Esophagus squamous epithelium (tissue), 5 donors: ENCODE results near the gene RAB36. TPM values are rescaled to one million over a fixed set of nuclear protein-coding genes. Genes with fewer than 3 reads are reported as not detected.
"Not testable (repeated sequence)": the region's sequence is repeated elsewhere in the genome, so short reads cannot be mapped to it uniquely, and the experiment has no call there.

Experiments
- DNase-seq: peaks from one replicate; lab custom pipeline; 2025; lab: John Stamatoyannopoulos, UW
- H3K27ac ChIP-seq, 4 donors: fragments of 200-600 bp; sonication (generic); one replicate each; pipeline ENCODE4 v1.5.1; 2016 to 2019; ENCODE audit warnings: mild to moderate bottlenecking in 1 of 4
- H3K27me3 ChIP-seq, 4 donors: fragments of 200-600 bp; sonication (generic); 1 replicate in 3 of 4; 2 replicates in 1 of 4; pipeline versions ENCODE4 v1.5.1 to v1.6.0; 2017 to 2021; ENCODE audit warnings: antibody characterized with exemption in 1 of 4
- H3K36me3 ChIP-seq, 3 donors: fragments of 200-600 bp; sonication (generic); one replicate each; pipeline ENCODE4 v1.5.1; 2016 to 2019
- H3K4me1 ChIP-seq, 3 donors: fragments of 200-600 bp; sonication (generic); one replicate each; pipeline ENCODE4 v1.5.1; 2017 to 2019
- H3K4me3 ChIP-seq, 4 donors: fragments of 200-600 bp; sonication (generic); 1 replicate in 3 of 4; 2 replicates in 1 of 4; pipeline ENCODE4 v1.5.1; 2016 to 2019; ENCODE audit warnings: mild to moderate bottlenecking in 2 of 4, moderate library complexity in 1 of 4
- H3K9me3 ChIP-seq, 3 donors: fragments of 200-600 bp; sonication (generic); one replicate each; pipeline ENCODE4 v1.5.1; 2016 to 2019
- POLR2A ChIP-seq, 4 donors: fragments of 450-650 bp; IDR thresholded peaks; one replicate each; pipeline ENCODE4 v1.6.1; 2017; ENCODE audit warnings: antibody characterized with exemption in 4 of 4, mild to moderate bottlenecking in 4 of 4, moderate library complexity in 3 of 4
- WGBS, 2 donors: methylation state at CpG; one replicate each; pipeline ENCODE4 v1.1.5; 2018; 5-methylcytosine and 5-hydroxymethylcytosine counted together
- intact Hi-C: fragments of 100-400 bp; cut with DNase I; formaldehyde crosslinking; loops from one replicate; pipeline ENCODE4 v1.15.0; 2022
- total RNA-seq, 4 donors: library from RNA; depleted of rRNA; stranded (reverse); fragments of >200 nt; gene quantifications; one replicate each; pipeline ENCODE4 v1.1.0, GENCODE V29; 2016
- TF ChIP-seq, protein P1 (sequence below), 6 experiments: fragments of 450-650 bp in 4 of 6; fragments of 200-600 bp in 2 of 6; sonication (generic) in 2 of 6; IDR thresholded peaks; one replicate each; pipeline ENCODE4 v1.5.1; 2016 to 2019; ENCODE audit warnings: antibody characterized with exemption in 6 of 6, mild to moderate bottlenecking in 4 of 6, moderate library complexity in 4 of 6
- donor health status: DM: yes; HTN: yes; CAD: no.

Gene RAB36
- total RNA-seq, 4 donors from 2014 or later = 1.4 to 3.9 (median 2.3) TPM

- intact Hi-C loops = no loop called here
These were observed 14.6 kb upstream of the RAB36 start for GRCh38 chr22:23130697-23131096.

GRCh38 chr22:23131931-23132330, 13.3 kb upstream of the RAB36 start:
- WGBS, 2 donors = 73 to 81% methylated on average over 4 to 5 of the region's 6 CpGs
- Histone ChIP-seq H3K27ac (no peak overlapping the region), H3K36me3 (no peaks in the 10 kb centered on the region), H3K4me3 (no peak overlapping the region), H3K9me3 (no peaks in the 10 kb centered on the region), H3K4me1 (peaks cover 0 to 17% (median 4%) of the 10 kb centered on the region in 3 donors), H3K27me3 (no peaks in the 10 kb centered on the region)
- no peak for DNase-seq
- no peak for TF ChIP-seq POLR2A (IDR thresholded peaks at IDR 0.05)
- TF ChIP-seq, protein P1, sequence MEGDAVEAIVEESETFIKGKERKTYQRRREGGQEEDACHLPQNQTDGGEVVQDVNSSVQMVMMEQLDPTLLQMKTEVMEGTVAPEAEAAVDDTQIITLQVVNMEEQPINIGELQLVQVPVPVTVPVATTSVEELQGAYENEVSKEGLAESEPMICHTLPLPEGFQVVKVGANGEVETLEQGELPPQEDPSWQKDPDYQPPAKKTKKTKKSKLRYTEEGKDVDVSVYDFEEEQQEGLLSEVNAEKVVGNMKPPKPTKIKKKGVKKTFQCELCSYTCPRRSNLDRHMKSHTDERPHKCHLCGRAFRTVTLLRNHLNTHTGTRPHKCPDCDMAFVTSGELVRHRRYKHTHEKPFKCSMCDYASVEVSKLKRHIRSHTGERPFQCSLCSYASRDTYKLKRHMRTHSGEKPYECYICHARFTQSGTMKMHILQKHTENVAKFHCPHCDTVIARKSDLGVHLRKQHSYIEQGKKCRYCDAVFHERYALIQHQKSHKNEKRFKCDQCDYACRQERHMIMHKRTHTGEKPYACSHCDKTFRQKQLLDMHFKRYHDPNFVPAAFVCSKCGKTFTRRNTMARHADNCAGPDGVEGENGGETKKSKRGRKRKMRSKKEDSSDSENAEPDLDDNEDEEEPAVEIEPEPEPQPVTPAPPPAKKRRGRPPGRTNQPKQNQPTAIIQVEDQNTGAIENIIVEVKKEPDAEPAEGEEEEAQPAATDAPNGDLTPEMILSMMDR (IDR thresholded peaks at IDR 0.05) = no peak
- intact Hi-C loops = no loop called here

More at GRCh38 chr22:23130697-23131096, 14.6 kb upstream of the RAB36 start:
- H3K4me3 ChIP-seq = no peak overlapping the region
- no peaks in the 10 kb centered on the region for H3K36me3 ChIP-seq
- no peak for DNase-seq
- H3K4me1 ChIP-seq = peaks cover 0 to 7% (median 0%) of the 10 kb centered on the region in 3 donors
- no peaks in the 10 kb centered on the region for H3K27me3 ChIP-seq
- 60 to 67% methylated on average over 2 of the region's 3 CpGs for WGBS, 2 donors
- H3K9me3 ChIP-seq = no peaks in the 10 kb centered on the region
- no peak overlapping the region for H3K27ac ChIP-seq
- TF ChIP-seq, protein P1 (IDR thresholded peaks at IDR 0.05) = no peak
- TF ChIP-seq POLR2A (IDR thresholded peaks at IDR 0.05) = no peak

DNA sequence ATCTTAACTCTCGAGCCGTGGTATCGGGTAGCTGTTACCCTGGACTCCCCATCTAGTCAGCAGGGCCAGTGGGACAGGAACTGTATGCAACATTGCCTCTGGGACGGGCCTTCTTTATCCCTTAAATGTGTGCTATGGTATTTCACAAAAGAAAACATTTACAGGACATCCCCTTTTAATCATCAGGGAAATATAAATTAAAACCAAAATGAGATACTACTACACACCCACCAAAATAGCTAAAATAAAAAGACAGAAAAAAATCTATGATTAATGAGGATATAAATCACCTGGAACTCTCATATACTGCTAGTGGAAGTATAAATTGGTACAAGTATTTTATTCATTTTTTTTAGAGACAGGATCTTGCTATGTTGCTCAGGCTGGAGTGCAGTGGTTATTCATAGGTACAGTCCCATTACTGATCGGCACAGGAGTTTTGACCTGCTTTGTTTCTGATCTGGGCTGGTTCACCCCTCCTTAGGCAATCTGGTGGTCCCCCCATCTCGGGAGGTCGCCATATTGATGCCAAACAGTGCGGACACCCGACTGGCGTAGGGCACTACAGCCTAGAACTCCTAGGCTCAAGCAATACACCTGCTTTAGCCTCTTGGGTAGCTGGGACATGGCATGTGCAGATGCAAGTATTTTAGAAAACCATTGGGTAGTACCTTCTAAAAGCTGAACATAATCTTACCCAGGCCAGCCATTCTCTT, 12.7 kb upstream of the RAB36 start:
- 85% methylated on average over 6 to 10 of the region's 10 CpGs for WGBS, 2 donors
- Histone ChIP-seq H3K27ac (no peak overlapping the region), H3K27me3 (no peaks in the 10 kb centered on the region), H3K9me3 (no peaks in the 10 kb centered on the region), H3K4me3 (no peak overlapping the region), H3K4me1 (peaks cover 2 to 23% (median 10%) of the 10 kb centered on the region in 3 donors), H3K36me3 (no peaks in the 10 kb centered on the region)
- no peak for TF ChIP-seq POLR2A (IDR thresholded peaks at IDR 0.05)
- TF ChIP-seq, protein P1 (IDR thresholded peaks at IDR 0.05) = no peak
- intact Hi-C loops = no loop called here
- DNase-seq = no peak

DNA sequence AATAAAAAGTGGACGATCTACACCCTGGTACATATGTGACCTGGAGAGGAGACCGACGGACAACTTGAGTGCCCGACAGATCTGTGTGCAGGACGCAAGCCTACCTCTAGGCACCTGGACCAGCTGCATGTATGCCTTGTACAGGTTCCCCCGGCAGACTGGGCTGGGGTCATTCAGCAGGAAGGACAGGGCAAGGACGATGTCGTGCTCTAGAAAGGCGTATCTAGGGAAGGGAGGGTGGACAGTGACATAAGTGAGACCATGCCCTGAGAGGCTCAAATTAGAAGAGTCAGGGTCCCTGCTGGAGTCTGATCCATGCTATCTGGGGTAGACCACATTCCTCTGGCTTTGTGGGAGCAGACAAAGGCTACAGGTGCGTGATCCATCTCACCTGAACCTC, 11.4 kb upstream of the RAB36 start:
- Histone ChIP-seq H3K4me3 (no peak overlapping the region), H3K27me3 (no peaks in the 10 kb centered on the region), H3K9me3 (no peaks in the 10 kb centered on the region), H3K4me1 (peaks cover 8 to 30% (median 20%) of the 10 kb centered on the region in 3 donors), H3K36me3 (no peaks in the 10 kb centered on the region), H3K27ac (no peak overlapping the region)
- intact Hi-C loops = no loop called here
- no peak for TF ChIP-seq POLR2A (IDR thresholded peaks at IDR 0.05)
- TF ChIP-seq, protein P1 (IDR thresholded peaks at IDR 0.05) = no peak
- WGBS, 2 donors = 67 to 89% methylated on average over 1 to 9 of the region's 10 CpGs
- DNase-seq = no peak

DNA sequence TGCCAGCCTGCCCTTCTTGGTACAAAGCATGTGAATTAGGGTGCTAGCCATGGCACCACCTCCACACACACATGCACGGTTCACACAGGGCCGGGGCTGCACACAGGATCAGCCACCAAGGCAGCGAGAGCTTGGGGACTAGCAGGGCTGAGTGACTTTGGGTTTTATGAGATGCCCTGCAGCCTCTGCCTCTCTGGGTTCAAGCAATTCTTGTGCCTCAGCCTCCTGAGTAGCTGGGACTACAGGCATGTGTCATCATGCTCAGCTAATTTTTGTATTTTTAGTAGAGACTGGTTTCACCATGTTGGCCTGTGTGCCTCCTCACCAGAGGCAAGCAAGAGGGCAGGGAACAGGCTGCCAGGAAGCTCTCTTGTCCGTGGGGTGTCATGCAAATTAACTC, 8.3 kb upstream of the RAB36 start:
- DNase-seq, H3K27me3 ChIP-seq, intact Hi-C loops, H3K4me3 ChIP-seq, H3K9me3 ChIP-seq, H3K36me3 ChIP-seq: not testable (repeated sequence)
- Histone ChIP-seq H3K4me1 (peaks cover 15 to 57% (median 30%) of the 10 kb centered on the region in 3 donors), H3K27ac (peak overlapping the region; percentile 49 to 78 (median 71))
- 80% methylated on average over 1 to 2 of the region's 4 CpGs for WGBS, 2 donors
